Left hindlimb (tissue), 1 donor: Measurements from ENCODE around the gene PDZRN4.
"Not testable (repeated sequence)": the region's sequence is repeated elsewhere in the genome, so short reads cannot be mapped to it uniquely, and the experiment has no call there.

ENCODE experiments used
- DNase-seq: peaks from one replicate; pipeline ENCODE4 v3.0.0-alpha.2; 2018

PDZRN4 gene

GRCh38 chr12:41220931-41221330, 32.8 kb downstream of the PDZRN4 start:
- no peak for DNase-seq

- no peak for DNase-seq
Observed at GRCh38 chr12:41221491-41221890, 33.4 kb downstream of the PDZRN4 start.

GRCh38 chr12:41223600-41223999, 35.5 kb downstream of the PDZRN4 start:
- no peak for DNase-seq

- DNase-seq: no peak
Observed at GRCh38 chr12:41224066-41224465, 35.9 kb downstream of the PDZRN4 start.

- DNase-seq: no peak
Observed at GRCh38 chr12:41225179-41225578, 37.1 kb downstream of the PDZRN4 start.

- no peak for DNase-seq
Observed at GRCh38 chr12:41228066-41228820, 40.1 kb downstream of the PDZRN4 start.

GRCh38 chr12:41230756-41231155, 42.6 kb downstream of the PDZRN4 start:
- no peak for DNase-seq

- no peak for DNase-seq
Observed at GRCh38 chr12:41234692-41235091, 46.6 kb downstream of the PDZRN4 start.

- no peak for DNase-seq
Observed at GRCh38 chr12:41242603-41243002, 54.5 kb downstream of the PDZRN4 start.

GRCh38 chr12:41248391-41248790, 60.3 kb downstream of the PDZRN4 start:
- DNase-seq: no peak

GRCh38 chr12:41250748-41251147, 62.6 kb downstream of the PDZRN4 start:
- no peak for DNase-seq

GRCh38 chr12:41254004-41254914, 66.1 kb downstream of the PDZRN4 start:
- no peak for DNase-seq

- not testable (repeated sequence) for DNase-seq
Observed at GRCh38 chr12:41263196-41263595, 75.1 kb downstream of the PDZRN4 start.

- DNase-seq: no peak
Observed at GRCh38 chr12:41264281-41264680, 76.2 kb downstream of the PDZRN4 start.

- DNase-seq: no peak
Observed at GRCh38 chr12:41269056-41269455, 80.9 kb downstream of the PDZRN4 start.

- DNase-seq: no peak
Observed at GRCh38 chr12:41271489-41271888, 83.4 kb downstream of the PDZRN4 start.

- no peak for DNase-seq
Observed at GRCh38 chr12:41274643-41275042, 86.5 kb downstream of the PDZRN4 start.

- no peak for DNase-seq
Observed at GRCh38 chr12:41277100-41277945, 89.2 kb downstream of the PDZRN4 start.

GRCh38 chr12:41277946-41278267, 89.8 kb downstream of the PDZRN4 start:
- DNase-seq: no peak

GRCh38 chr12:41280341-41281095, 92.4 kb downstream of the PDZRN4 start:
- DNase-seq: not testable (repeated sequence)

- DNase-seq: not testable (repeated sequence)
Observed at GRCh38 chr12:41285470-41285869, 97.3 kb downstream of the PDZRN4 start.

- DNase-seq: no peak
Observed at GRCh38 chr12:41286426-41286825, 98.3 kb downstream of the PDZRN4 start.
